ENCODE measurements around the gene KCNK16.
"Not testable (repeated sequence)": the region's sequence is repeated elsewhere in the genome, so short reads cannot be mapped to it uniquely, and the experiment has no call there.

The KCNK16 gene

GRCh38 chr6:39309942-39310531 is 12.5 kb downstream of the KCNK16 start:
- peak in 1 of 2 donors; percentile 10 for DNase-seq (ENCODE audit: low read depth in 2 of 2)

GRCh38 chr6:39307462-39307861 is 15.0 kb downstream of the KCNK16 start:
- no peak for DNase-seq (ENCODE audit: low read depth in 2 of 2)

GRCh38 chr6:39304951-39305350 is 17.6 kb downstream of the KCNK16 start:
- no peak for DNase-seq (ENCODE audit: low read depth in 2 of 2)

- DNase-seq (ENCODE audit: low read depth in 2 of 2) = no peak
These were observed 18.9 kb downstream of the KCNK16 start for GRCh38 chr6:39303425-39304153.

GRCh38 chr6:39302669-39303424 is 19.7 kb downstream of the KCNK16 start:
- DNase-seq (ENCODE audit: low read depth in 2 of 2) = peak; percentile 73 to 74

- DNase-seq (ENCODE audit: low read depth in 2 of 2) = no peak
These were observed 20.5 kb downstream of the KCNK16 start for GRCh38 chr6:39302011-39302410.

- DNase-seq (ENCODE audit: low read depth in 2 of 2) = no peak
These were observed 20.9 kb downstream of the KCNK16 start for GRCh38 chr6:39301606-39302005.

- DNase-seq (ENCODE audit: low read depth in 2 of 2) = no peak
These were observed 21.8 kb downstream of the KCNK16 start for GRCh38 chr6:39300739-39301138.

GRCh38 chr6:39298061-39298460 is 24.4 kb downstream of the KCNK16 start:
- DNase-seq (ENCODE audit: low read depth in 2 of 2) = no peak

GRCh38 chr6:39296745-39297640 is 25.5 kb downstream of the KCNK16 start:
- no peak for DNase-seq (ENCODE audit: low read depth in 2 of 2)

- no peak for DNase-seq (ENCODE audit: low read depth in 2 of 2)
These were observed 26.9 kb downstream of the KCNK16 start for GRCh38 chr6:39295611-39296011.

GRCh38 chr6:39294899-39295298 is 27.6 kb downstream of the KCNK16 start:
- no peak for DNase-seq (ENCODE audit: low read depth in 2 of 2)

GRCh38 chr6:39294133-39294532 is 28.4 kb downstream of the KCNK16 start:
- DNase-seq (ENCODE audit: low read depth in 2 of 2) = no peak

- no peak for DNase-seq (ENCODE audit: low read depth in 2 of 2)
These were observed 29.9 kb downstream of the KCNK16 start for GRCh38 chr6:39292637-39293036.

- DNase-seq (ENCODE audit: low read depth in 2 of 2) = no peak
These were observed 33.0 kb downstream of the KCNK16 start for GRCh38 chr6:39289490-39289889.

- no peak for DNase-seq (ENCODE audit: low read depth in 2 of 2)
These were observed 34.9 kb downstream of the KCNK16 start for GRCh38 chr6:39287601-39288000.

- not testable (repeated sequence) for DNase-seq (ENCODE audit: low read depth in 2 of 2)
These were observed 35.9 kb downstream of the KCNK16 start for GRCh38 chr6:39286596-39286995.

GRCh38 chr6:39282774-39283173 is 39.7 kb downstream of the KCNK16 start:
- no peak for DNase-seq (ENCODE audit: low read depth in 2 of 2)

- no peak for DNase-seq (ENCODE audit: low read depth in 2 of 2)
These were observed 41.1 kb downstream of the KCNK16 start for GRCh38 chr6:39281312-39281980.

- DNase-seq (ENCODE audit: low read depth in 2 of 2) = no peak
These were observed 42.2 kb downstream of the KCNK16 start for GRCh38 chr6:39280247-39280731.

- DNase-seq (ENCODE audit: low read depth in 2 of 2) = no peak
These were observed 43.0 kb downstream of the KCNK16 start for GRCh38 chr6:39279539-39279938.

All from stimulated activated CD8-positive, alpha-beta memory T cell treated with anti-CD3 and anti-CD28 coated beads, Interleukin-7, amount 100 ng/mL, for 4 hours (primary cell).